HL-60/S4 treated with retinoic acid at 250 ng/mL for 4 days and 3 days (cell line): ENCODE data around the gene AMY2A.
"Not testable (repeated sequence)": the region's sequence is repeated elsewhere in the genome, so short reads cannot be mapped to it uniquely, and the experiment has no call there.

Experiments used
- in situ Hi-C: fragments of 300-500 bp; cut with MboI; formaldehyde crosslinking; loops from 2 replicates; pipeline ENCODE4 v1.7.0; 2022; ENCODE audit warnings: low sequenced_read_pairs

AMY2A gene

GRCh38 chr1:103616994-103617477 is at the start of gene AMY2A:
TSS of gene AMY2A (plus strand) at chr1:103617427. CDS start at chr1:103617441, 14 bp downstream.
- in situ Hi-C loops: not testable (repeated sequence)

GRCh38 chr1:103569493-103569892 is 47.7 kb upstream of the AMY2A start:
- in situ Hi-C loops: no loop called here

GRCh38 chr1:103571289-103571688 is 45.9 kb upstream of the AMY2A start, which contains the start of gene AMY2B:
TSS of gene AMY2B (plus strand) at chr1:103571589. CDS start at chr1:103571603, 14 bp downstream.
- in situ Hi-C loops: not testable (repeated sequence)

GRCh38 chr1:103576065-103576464 is 41.2 kb upstream of the AMY2A start:
- in situ Hi-C loops: no loop called here

- in situ Hi-C loops: not testable (repeated sequence)
Measured at GRCh38 chr1:103576784-103577183, 40.4 kb upstream of the AMY2A start.

- in situ Hi-C loops: no loop called here
Measured at GRCh38 chr1:103582464-103582863, 34.8 kb upstream of the AMY2A start.

GRCh38 chr1:103583887-103584286 is 33.3 kb upstream of the AMY2A start:
- in situ Hi-C loops: no loop called here

GRCh38 chr1:103584537-103584936 is 32.7 kb upstream of the AMY2A start:
- in situ Hi-C loops: no loop called here

- in situ Hi-C loops: not testable (repeated sequence)
Measured at GRCh38 chr1:103602740-103603139, 14.5 kb upstream of the AMY2A start.

- in situ Hi-C loops: no loop called here
Measured at GRCh38 chr1:103616362-103616761, 865 bp upstream of the AMY2A start.

GRCh38 chr1:103627436-103627835 is 10.2 kb downstream of the AMY2A start:
- in situ Hi-C loops: not testable (repeated sequence)

GRCh38 chr1:103641194-103641593 is 24.0 kb downstream of the AMY2A start:
- in situ Hi-C loops: not testable (repeated sequence)

- in situ Hi-C loops: not testable (repeated sequence)
Measured at GRCh38 chr1:103643908-103644307, 26.7 kb downstream of the AMY2A start.

- in situ Hi-C loops: not testable (repeated sequence)
Measured at GRCh38 chr1:103650305-103650704, 33.1 kb downstream of the AMY2A start.

- in situ Hi-C loops: not testable (repeated sequence)
Measured at GRCh38 chr1:103650889-103651288, 33.7 kb downstream of the AMY2A start.

- in situ Hi-C loops: not testable (repeated sequence)
Measured at GRCh38 chr1:103654133-103654532, 36.9 kb downstream of the AMY2A start.

GRCh38 chr1:103655460-103655859 is 38.2 kb downstream of the AMY2A start, which contains the start of gene AMY1A:
TSS of gene AMY1A (plus strand) at chr1:103655760. CDS start at chr1:103656331, 571 bp downstream.
- in situ Hi-C loops: not testable (repeated sequence)
